Memory B cell (primary cell): ENCODE measurements around the gene MYLK4.

Source experiments
- ATAC-seq: fragments of 150-1000 bp; cut with Tn5 transposase; 2 replicates; pipeline ENCODE4 v1.10.0; 2021; ENCODE audit warnings: low read depth, mild to moderate bottlenecking, moderate library complexity
- DNase-seq, 2 donors: peaks; one replicate each; pipeline ENCODE4 v3.0.0; 2022; ENCODE audit warnings: low spot score in 2 of 2
- H3K27ac Mint-ChIP-seq: one replicate; pipeline ENCODE4 v1.8.0; 2022; ENCODE audit warnings: mild to moderate bottlenecking, moderate library complexity, mixed read lengths
- H3K27me3 Mint-ChIP-seq: one replicate; pipeline ENCODE4 v1.8.0; 2022; ENCODE audit warnings: mixed read lengths
- H3K36me3 Mint-ChIP-seq: one replicate; pipeline ENCODE4 v1.8.0; 2022; ENCODE audit warnings: mild to moderate bottlenecking, mixed read lengths
- H3K4me1 Mint-ChIP-seq: one replicate; pipeline ENCODE4 v1.8.0; 2022; ENCODE audit warnings: mixed read lengths
- H3K4me3 Mint-ChIP-seq: one replicate; pipeline ENCODE4 v1.8.0; 2022; ENCODE audit warnings: mild to moderate bottlenecking, moderate library complexity, mixed read lengths
- H3K9me3 Mint-ChIP-seq: one replicate; pipeline ENCODE4 v1.8.0; 2022; ENCODE audit warnings: mixed read lengths

The MYLK4 gene

GRCh38 chr6:2750832-2751231 lies at the start of gene MYLK4:
Gene MYLK4, minus strand, starts transcription at chr6:2750922. Its CDS starts 1,628 bp downstream, at chr6:2749294.
- Mint-ChIP-seq H3K27me3 (peaks cover 2% of the 10 kb centered on the region), H3K27ac (no peak within 1 kb of the TSS), H3K9me3 (peaks cover 2% of the 10 kb centered on the region), H3K4me3 (no peak within 1 kb of the TSS), H3K4me1 (peaks cover 8% of the 10 kb centered on the region), H3K36me3 (peaks cover 2% of the 10 kb centered on the region)
- ATAC-seq (no peak), DNase-seq (no peak)

- Mint-ChIP-seq H3K36me3 (peaks cover 2% of the 10 kb centered on the region), H3K27ac (peak overlapping the region; percentile 35), H3K27me3 (no peaks in the 10 kb centered on the region), H3K9me3 (no peaks in the 10 kb centered on the region), H3K4me1 (no peaks in the 10 kb centered on the region), H3K4me3 (no peak overlapping the region)
- ATAC-seq (no peak), DNase-seq (no peak)
Measured at GRCh38 chr6:2799936-2800527, 49.3 kb upstream of the MYLK4 start.

GRCh38 chr6:2798586-2799134 lies 47.9 kb upstream of the MYLK4 start:
- ATAC-seq (no peak), DNase-seq (no peak)
- Mint-ChIP-seq H3K27me3 (no peaks in the 10 kb centered on the region), H3K4me3 (no peak overlapping the region), H3K9me3 (no peaks in the 10 kb centered on the region), H3K36me3 (peaks cover 2% of the 10 kb centered on the region), H3K4me1 (peaks cover 2% of the 10 kb centered on the region), H3K27ac (no peak overlapping the region)

GRCh38 chr6:2797564-2798031 lies 46.9 kb upstream of the MYLK4 start:
- Mint-ChIP-seq H3K27ac (no peak overlapping the region), H3K4me1 (peaks cover 8% of the 10 kb centered on the region), H3K9me3 (no peaks in the 10 kb centered on the region), H3K36me3 (peaks cover 2% of the 10 kb centered on the region), H3K4me3 (no peak overlapping the region), H3K27me3 (no peaks in the 10 kb centered on the region)
- ATAC-seq = no peak
- DNase-seq = no peak

- DNase-seq (no peak), ATAC-seq (no peak)
- no peak overlapping the region for H3K27ac Mint-ChIP-seq
- no peak overlapping the region for H3K4me3 Mint-ChIP-seq
- H3K36me3 Mint-ChIP-seq = peaks cover 2% of the 10 kb centered on the region
- peaks cover 10% of the 10 kb centered on the region for H3K4me1 Mint-ChIP-seq
- no peaks in the 10 kb centered on the region for H3K9me3 Mint-ChIP-seq
- H3K27me3 Mint-ChIP-seq = no peaks in the 10 kb centered on the region
Measured at GRCh38 chr6:2796861-2797260, 46.1 kb upstream of the MYLK4 start.

- Mint-ChIP-seq H3K9me3 (no peaks in the 10 kb centered on the region), H3K27me3 (no peaks in the 10 kb centered on the region), H3K36me3 (no peaks in the 10 kb centered on the region), H3K4me3 (no peak overlapping the region), H3K27ac (no peak overlapping the region), H3K4me1 (peaks cover 16% of the 10 kb centered on the region)
- ATAC-seq (no peak), DNase-seq (no peak)
Measured at GRCh38 chr6:2795956-2796355, 45.2 kb upstream of the MYLK4 start.

GRCh38 chr6:2795162-2795561 lies 44.4 kb upstream of the MYLK4 start:
- ATAC-seq (no peak), DNase-seq (no peak)
- Mint-ChIP-seq H3K4me1 (peaks cover 16% of the 10 kb centered on the region), H3K36me3 (no peaks in the 10 kb centered on the region), H3K27me3 (no peaks in the 10 kb centered on the region), H3K4me3 (no peak overlapping the region), H3K27ac (no peak overlapping the region), H3K9me3 (no peaks in the 10 kb centered on the region)

GRCh38 chr6:2794171-2794730 lies 43.5 kb upstream of the MYLK4 start:
- Mint-ChIP-seq H3K4me3 (no peak overlapping the region), H3K4me1 (peaks cover 16% of the 10 kb centered on the region), H3K9me3 (no peaks in the 10 kb centered on the region), H3K27ac (no peak overlapping the region), H3K27me3 (no peaks in the 10 kb centered on the region), H3K36me3 (no peaks in the 10 kb centered on the region)
- DNase-seq (no peak), ATAC-seq (no peak)

GRCh38 chr6:2793534-2794151 lies 42.9 kb upstream of the MYLK4 start:
- DNase-seq = no peak
- no peak for ATAC-seq

GRCh38 chr6:2792330-2793110 lies 41.8 kb upstream of the MYLK4 start:
- Mint-ChIP-seq H3K27me3 (no peaks in the 10 kb centered on the region), H3K9me3 (no peaks in the 10 kb centered on the region), H3K27ac (peak overlapping the region; percentile 46), H3K4me1 (peaks cover 16% of the 10 kb centered on the region), H3K4me3 (no peak overlapping the region), H3K36me3 (peaks cover 4% of the 10 kb centered on the region)
- no peak for DNase-seq
- no peak for ATAC-seq

More at GRCh38 chr6:2793534-2794151, 42.9 kb upstream of the MYLK4 start:
- Mint-ChIP-seq H3K36me3 (no peaks in the 10 kb centered on the region), H3K27ac (peak overlapping the region; percentile 55), H3K4me1 (peaks cover 16% of the 10 kb centered on the region), H3K9me3 (no peaks in the 10 kb centered on the region), H3K27me3 (no peaks in the 10 kb centered on the region), H3K4me3 (no peak overlapping the region)

- H3K4me3 Mint-ChIP-seq = peak overlapping the region; percentile 46
- H3K27me3 Mint-ChIP-seq = no peaks in the 10 kb centered on the region
- peaks cover 9% of the 10 kb centered on the region for H3K36me3 Mint-ChIP-seq
- H3K27ac Mint-ChIP-seq = peak overlapping the region; percentile 46
- peaks cover 18% of the 10 kb centered on the region for H3K4me1 Mint-ChIP-seq
- ATAC-seq = peak; percentile 73
- H3K9me3 Mint-ChIP-seq = no peaks in the 10 kb centered on the region
- DNase-seq = no peak
Measured at GRCh38 chr6:2791450-2791974, 40.8 kb upstream of the MYLK4 start.

GRCh38 chr6:2790588-2791449 lies 40.1 kb upstream of the MYLK4 start:
- DNase-seq = peak; percentile 43 to 51
- Mint-ChIP-seq H3K27me3 (no peaks in the 10 kb centered on the region), H3K4me1 (peaks cover 18% of the 10 kb centered on the region), H3K27ac (peak overlapping the region; percentile 71), H3K9me3 (no peaks in the 10 kb centered on the region), H3K36me3 (peaks cover 13% of the 10 kb centered on the region), H3K4me3 (peak overlapping the region; percentile 46)
- peak; percentile 88 for ATAC-seq

- ATAC-seq (no peak), DNase-seq (no peak)
- Mint-ChIP-seq H3K36me3 (peaks cover 21% of the 10 kb centered on the region), H3K9me3 (no peaks in the 10 kb centered on the region), H3K4me1 (peaks cover 5% of the 10 kb centered on the region), H3K4me3 (no peak overlapping the region), H3K27ac (no peak overlapping the region), H3K27me3 (no peaks in the 10 kb centered on the region)
Measured at GRCh38 chr6:2786269-2786668, 35.5 kb upstream of the MYLK4 start.
